ENCODE results near the gene AQP2.

DNA sequence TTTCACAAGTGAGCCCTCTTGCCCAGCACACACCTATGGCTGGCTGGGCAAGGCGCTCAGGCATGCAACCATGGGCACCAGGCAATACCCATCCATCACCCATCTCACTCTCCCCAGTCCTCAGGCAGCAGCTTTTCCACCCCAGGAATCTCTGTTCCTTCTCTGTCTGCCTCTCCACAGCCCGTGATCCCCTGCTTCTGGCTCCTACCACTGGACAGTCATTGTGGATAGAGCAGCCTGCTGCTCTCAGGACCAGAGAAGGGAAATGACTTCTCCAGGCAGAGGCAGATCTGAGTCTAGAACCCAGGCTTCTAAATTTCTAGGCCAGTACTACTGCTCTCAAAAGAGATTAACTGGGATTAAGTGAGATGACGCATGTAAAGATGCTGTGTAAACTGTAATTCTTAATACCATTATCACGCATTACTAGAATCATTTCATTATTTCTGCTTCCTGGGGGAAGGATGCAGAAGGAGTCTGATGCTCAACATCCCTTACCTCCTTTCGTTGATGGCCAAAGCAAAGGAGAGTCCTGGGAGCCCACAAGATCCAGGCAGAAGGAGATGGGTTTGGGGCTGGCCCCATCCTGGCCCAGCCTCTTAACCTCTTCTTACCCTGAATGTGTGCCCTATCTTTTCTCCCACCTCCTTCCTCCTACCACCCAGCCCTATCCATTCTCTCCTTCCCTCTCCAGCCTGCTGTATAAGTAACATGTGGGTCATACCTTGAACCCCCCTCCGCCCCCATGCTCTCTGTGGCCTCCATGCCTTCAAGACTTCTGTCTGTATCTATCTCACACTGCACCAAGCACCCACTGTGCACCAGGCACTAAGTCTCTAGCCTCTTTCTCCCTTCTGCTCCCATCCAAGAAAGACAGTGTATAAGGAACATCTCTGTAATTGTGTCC is 6.4 kb downstream of the AQP2 start:
- TF ChIP-seq YY1 (IDR thresholded peaks at IDR 0.05; ENCODE audit: extremely low read depth, insufficient replicate concordance, low read depth, low read length) (no peak), POLR2AphosphoS5 (IDR thresholded peaks at IDR 0.05; ENCODE audit: low read depth, low read length) (no peak), TCF7L2 (IDR thresholded peaks at IDR 0.05; ENCODE audit: borderline replicate concordance, extremely low read depth, insufficient read depth, insufficient read length) (no peak)
- TF ChIP-seq, protein P1, sequence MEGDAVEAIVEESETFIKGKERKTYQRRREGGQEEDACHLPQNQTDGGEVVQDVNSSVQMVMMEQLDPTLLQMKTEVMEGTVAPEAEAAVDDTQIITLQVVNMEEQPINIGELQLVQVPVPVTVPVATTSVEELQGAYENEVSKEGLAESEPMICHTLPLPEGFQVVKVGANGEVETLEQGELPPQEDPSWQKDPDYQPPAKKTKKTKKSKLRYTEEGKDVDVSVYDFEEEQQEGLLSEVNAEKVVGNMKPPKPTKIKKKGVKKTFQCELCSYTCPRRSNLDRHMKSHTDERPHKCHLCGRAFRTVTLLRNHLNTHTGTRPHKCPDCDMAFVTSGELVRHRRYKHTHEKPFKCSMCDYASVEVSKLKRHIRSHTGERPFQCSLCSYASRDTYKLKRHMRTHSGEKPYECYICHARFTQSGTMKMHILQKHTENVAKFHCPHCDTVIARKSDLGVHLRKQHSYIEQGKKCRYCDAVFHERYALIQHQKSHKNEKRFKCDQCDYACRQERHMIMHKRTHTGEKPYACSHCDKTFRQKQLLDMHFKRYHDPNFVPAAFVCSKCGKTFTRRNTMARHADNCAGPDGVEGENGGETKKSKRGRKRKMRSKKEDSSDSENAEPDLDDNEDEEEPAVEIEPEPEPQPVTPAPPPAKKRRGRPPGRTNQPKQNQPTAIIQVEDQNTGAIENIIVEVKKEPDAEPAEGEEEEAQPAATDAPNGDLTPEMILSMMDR (IDR thresholded peaks at IDR 0.05 in 2 of 3, conservative IDR thresholded peaks at IDR 0.05 in 1 of 3; ENCODE audit: borderline replicate concordance in 1 of 3, insufficient read depth in 1 of 3, low read depth in 2 of 3, low read length in 2 of 3) = no peak

All from HCT116 (cell line).